Ureter (tissue), 1 donor: Measurements from ENCODE around the gene CA10. TPM values are rescaled to one million over a fixed set of nuclear protein-coding genes. Genes with fewer than 3 reads are reported as not detected.

Source experiments
- DNase-seq: peaks from one replicate; pipeline ENCODE4 v3.0.0-alpha.2; 2020; ENCODE audit warnings: low spot score
- total RNA-seq: library from RNA; stranded (reverse); gene quantifications from one replicate; pipeline ENCODE4 v1.2.4, GENCODE V29; 2023
- donor health status: DM: yes; HTN: yes; CAD: no.

The CA10 gene
- total RNA-seq, 1 donor from 2014 or later, result not detected

DNA sequence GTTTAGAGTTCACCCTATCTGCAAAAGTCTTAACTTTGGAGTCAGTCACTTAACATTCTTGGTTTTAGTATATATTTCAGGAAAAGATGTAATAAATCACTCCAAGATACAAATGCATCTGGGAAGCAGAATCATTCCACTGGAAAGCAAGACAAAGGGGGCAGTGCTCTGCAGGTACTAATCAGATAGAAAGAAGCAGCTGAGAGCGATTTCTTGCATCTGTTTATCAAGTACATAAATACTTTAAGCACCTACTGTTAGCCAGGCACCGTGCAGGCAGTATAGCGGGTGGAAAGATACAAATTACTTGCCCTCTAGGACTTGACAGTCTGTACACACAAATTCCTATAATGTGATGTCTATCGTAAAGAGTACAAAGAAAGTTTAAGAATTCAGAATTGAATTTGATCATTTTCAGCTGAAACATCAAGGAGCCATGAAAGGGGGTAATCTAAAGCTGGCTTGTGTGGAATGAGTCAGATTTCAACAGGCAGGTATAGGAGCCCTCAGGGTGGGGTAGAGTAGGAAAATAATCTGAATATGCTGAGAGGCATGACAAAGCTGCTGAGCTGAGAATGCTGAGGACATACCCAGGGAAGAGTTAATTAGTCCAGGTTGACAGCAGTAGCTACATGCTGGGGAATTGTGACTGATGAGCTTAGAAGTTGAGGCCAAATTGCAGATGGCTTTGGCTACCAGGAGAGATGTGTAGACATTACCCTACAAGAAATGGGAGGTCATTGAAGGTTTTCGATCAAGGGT, 110.2 kb downstream of the CA10 start:
- no peak for DNase-seq

DNA sequence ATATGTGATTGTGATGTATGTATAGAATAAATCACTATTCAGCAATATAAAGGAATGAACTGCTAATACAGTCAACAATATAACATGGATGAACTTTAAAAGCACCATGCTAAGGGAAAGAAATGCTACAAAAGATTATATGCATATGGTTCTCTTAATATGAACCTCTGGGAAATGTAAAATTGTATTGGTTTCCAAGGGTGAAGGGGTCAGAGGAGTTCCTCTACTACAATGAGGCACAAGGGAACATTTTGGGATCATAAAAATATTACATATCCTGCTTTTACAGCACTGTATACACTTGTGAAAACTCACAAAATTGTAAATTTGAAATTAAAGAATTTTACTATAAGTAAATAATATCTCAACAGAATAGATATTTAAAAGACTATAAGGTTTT, 111.4 kb downstream of the CA10 start:
- no peak for DNase-seq

DNA sequence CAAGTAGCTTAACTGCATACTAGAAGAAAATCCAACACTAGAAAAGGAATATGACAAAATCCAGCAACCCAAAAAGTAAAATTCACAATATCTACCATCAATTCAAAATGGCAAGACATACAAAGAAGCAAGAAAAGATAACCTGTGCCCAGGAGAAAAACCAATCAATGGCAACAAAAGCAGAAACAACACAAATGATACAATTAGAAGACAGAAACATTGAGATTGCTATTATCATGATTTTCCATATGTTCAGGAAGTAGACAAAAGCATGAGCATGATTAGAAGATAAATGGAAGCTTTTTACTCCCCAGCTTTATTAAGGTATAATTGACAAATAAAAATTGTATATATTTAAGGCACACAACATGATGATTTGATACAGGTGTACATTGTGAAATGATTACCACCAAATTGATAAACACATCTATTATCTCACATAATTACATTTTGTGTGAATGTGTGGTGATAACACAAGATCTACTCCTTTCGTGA, 117.3 kb downstream of the CA10 start:
- DNase-seq, result no peak

DNA sequence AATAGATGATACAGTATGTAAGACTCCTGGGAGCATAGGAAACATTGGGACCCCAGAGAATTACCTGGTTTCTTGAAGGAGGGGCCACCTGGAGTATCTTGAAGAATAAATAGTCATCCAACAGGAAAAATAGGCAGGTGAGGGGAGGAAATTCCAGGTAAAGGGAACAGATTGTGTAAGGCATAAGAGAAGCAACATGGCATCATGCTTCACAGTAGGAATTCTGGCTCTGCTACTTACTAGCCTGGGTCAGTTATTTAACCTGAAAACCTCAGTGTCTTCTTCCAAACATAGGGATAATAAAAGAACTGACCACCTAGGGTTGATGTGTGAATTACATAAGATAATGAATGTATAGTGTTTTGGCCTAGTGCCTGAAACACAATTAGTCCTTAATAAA, 122.1 kb downstream of the CA10 start:
- no peak for DNase-seq

DNA sequence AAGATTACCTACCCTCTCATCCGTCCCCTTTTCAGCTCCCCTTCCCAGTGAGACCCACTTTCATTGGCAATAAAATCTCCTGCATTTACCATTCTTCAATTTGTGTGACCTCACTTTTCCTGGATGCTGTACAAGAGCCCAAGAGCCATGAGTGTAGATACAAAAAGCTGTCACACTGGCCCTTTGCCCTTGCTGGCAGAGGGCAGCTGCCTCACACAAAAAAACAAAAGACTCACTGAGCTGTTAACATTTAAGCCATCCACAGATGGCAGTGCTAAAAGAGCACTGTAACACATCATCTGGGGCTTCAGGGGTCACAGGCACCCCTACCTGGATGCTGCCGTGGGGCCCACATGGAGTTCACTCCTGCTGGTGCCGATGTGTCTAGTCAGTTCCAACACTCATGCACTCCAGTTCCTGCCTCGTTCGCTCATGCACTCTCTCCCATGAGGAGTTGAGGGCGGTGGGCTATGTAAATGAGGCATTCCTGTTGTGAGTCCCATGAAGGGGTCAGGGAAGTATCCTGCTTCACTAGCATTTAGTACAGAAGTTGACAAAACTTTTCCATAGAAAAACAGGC, 123.1 kb downstream of the CA10 start:
- DNase-seq, result no peak

DNA sequence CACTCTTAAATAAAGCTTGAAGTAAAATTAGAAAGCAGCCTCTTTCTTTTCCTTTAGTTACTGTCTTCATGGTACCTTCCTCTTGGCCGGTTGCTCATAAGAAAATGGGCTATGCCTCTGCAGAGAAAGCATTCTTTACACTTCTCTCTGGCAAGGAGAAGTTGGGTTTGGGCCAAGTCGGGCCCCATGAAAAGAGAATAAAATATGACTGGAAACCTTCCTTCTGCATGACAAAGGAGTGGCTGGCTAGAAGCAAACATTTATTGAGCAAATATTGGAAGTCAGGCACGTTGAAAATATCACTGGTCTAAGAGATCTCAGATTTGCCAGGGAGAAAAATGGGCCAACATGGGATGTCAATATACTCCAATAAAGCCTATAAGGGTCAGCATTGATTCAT, 126.1 kb downstream of the CA10 start:
- DNase-seq, result no peak

DNA sequence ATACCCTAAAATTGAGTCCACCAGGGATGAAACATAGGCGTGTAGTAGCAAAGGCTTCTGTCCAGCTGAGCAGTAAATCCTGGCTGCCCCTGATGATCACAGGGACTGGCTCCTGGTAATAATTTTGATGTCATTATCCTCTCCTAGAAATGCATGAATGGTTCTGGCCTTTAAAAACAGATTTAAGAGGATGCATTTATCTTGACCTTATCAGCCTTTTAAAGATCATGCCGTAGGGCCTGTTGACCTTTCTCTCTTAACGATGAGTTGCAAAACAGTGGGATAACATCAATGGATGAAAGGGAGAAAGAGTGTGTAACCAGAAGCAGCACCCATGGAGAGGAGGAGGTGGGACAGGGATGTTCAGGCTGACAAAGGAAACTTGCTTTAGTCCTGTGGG, 128.5 kb downstream of the CA10 start:
- DNase-seq, result no peak

DNA sequence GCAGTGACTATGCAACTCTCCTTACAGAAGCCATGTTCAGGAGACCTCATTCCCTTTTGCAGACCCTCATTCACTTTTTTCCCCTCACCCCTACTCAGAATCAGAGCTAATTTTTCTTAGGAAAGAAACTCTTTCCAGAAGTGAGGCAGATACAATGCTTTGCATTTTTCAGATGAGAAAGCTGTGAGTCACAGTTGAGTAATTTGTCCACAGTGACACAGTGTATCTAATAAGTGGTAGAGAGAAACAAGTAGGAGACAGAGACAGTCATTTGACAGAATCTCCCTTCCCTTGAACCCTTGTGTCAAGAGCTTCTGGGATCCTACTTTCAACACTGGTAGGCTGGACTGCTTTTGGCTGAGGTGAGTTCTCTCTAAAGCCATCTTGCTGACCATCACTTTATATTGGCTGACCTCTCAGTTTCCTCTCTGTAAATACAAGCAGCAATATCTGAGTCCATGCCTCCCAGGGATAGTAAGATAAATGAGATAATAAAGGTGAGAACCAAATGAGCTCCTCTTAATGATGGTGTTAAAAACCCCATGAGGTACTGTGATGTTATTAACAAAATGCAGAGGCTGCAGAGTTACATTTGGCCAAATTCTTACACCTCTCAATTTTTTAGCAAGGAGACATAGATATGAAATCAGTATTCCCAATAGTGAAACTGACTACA, 130.8 kb downstream of the CA10 start:
- DNase-seq, result no peak

DNA sequence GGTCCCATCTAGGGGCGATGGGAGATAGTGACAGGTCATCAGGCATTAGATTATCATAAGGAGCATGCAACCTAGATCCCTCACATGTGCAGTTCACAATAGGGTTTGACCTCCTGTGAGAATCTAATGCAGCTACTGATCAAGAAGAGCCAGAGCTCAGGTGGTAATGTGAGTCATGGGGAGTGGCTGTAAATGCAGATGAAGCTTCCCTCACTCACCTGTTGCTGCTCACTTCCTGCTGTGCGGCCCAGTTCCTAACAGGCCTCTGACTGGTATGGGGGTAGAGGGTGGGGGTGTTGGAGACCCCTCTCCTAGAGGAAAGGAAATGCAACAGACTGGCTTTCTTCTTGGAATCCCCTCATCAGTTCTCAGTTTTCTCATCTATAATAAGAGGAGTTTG, 131.4 kb downstream of the CA10 start:
- DNase-seq, result no peak

DNA sequence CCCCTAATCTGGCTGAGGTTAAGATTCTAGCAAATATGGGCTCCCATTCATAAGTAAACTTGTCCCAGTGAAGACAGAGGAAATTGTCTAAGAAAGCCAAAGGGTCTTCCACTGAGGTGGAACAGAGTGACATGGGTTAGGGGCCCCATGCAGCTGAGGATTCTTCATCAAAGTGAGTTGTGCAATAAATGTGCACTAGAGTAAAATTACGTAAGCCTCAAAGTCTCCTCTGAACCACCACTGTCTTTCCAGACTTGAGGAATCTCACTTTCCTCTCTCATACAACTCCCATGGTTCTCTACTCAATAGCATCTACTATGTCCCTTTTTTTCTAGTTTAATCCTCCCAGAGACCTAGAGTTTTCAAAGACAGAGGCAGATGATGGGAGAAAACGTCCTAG, 132.4 kb downstream of the CA10 start:
- DNase-seq, result no peak

DNA sequence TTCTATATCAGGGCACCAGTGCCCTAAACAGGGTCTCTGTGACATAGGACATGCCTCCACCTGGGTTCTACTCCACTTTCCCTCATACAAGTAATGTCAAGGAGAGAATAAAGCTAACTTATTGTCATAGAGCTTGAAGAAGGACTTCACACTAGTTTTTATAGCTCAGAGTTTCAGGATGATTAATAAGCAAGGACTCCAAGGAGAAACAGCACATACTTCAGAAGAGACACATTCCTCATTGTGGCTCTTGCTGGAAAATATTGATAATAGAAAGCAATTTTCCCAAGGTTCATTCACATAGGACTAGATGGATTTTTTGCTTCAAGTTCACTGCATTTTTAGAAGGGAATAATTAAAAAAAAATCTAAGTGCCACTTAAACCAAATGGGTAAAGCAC, 133.3 kb downstream of the CA10 start:
- DNase-seq, result no peak

DNA sequence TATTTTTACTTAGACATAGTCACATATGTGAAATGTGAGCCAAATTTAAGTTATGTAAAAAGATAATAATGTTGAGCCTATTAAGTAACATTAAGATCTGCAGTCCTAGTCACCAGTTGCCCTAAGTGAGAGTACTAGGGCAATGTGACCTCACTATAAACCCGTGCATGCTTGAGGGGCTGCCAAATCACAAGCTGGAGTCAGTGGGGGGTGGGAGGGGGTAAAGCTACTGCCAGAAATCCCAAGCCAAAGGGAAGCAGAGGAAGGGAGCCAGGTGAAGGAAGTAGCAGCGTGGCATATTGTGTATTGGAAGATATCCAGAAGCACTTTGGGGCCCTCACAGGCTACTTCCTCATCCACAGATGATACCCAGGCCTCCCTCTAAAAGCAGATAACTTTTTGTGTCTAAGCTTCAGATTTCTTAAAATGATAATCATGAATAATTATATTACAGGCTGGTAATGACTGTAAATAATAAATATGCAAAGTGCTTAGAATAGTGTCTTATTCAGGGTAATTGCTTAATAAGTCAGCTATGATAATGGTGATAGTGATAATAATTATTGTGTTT, 134.1 kb downstream of the CA10 start:
- DNase-seq, result no peak

DNA sequence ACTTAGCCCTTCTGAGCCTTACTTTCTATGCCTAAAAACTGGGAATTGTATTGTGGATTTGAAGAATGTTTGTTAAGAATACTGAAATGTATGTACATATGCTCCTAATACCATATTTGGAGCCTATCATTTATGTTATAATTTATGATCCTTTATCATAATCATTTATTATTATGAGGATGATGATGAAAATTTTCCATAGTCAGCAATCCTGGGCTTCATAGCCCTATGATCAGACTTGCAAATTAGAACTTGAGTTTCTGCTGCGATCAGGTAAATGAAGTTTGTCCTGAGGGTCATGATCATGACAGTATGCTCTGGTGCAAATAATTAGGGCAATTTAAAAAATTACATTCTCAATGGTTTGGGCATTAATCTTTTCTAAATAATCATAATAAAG, 147.4 kb downstream of the CA10 start:
- no peak for DNase-seq

DNA sequence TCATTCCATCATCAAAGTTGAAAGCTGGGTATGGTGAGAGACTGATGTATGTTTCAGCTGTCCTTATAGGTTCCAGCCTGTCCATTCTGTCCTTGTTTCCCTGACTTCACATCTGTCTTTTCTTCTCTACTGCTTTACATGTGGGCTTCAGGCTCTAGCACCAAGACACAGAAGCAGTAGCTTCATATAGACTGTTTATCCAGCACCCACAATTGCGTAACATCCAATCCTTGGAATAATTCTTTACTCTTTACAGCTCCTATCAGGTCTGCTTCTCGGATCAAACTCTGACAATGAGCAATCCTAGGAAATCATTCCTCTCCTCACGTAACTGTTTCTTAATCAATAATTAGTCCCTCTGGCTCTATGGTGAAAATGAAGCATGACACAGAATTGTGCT, 158.9 kb downstream of the CA10 start:
- DNase-seq, result no peak

DNA sequence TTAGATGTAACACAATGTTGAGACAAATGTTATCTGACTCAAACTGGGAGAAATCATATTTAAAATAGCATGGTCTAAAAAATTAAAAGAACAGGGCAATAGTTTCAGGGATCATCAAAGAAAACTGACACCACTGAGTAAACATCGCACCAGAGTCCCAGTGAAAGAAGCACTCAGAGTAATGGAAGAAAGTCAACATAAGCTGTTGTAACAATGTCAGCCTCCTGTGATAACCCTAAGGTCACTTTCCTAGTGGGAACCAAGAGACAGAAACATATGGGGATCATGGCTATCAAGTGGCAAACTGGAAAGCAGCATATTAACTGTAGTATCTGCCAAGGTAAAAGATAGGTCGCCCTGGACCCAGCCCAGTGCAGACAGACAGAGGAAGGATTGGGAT, 160.8 kb downstream of the CA10 start:
- no peak for DNase-seq

DNA sequence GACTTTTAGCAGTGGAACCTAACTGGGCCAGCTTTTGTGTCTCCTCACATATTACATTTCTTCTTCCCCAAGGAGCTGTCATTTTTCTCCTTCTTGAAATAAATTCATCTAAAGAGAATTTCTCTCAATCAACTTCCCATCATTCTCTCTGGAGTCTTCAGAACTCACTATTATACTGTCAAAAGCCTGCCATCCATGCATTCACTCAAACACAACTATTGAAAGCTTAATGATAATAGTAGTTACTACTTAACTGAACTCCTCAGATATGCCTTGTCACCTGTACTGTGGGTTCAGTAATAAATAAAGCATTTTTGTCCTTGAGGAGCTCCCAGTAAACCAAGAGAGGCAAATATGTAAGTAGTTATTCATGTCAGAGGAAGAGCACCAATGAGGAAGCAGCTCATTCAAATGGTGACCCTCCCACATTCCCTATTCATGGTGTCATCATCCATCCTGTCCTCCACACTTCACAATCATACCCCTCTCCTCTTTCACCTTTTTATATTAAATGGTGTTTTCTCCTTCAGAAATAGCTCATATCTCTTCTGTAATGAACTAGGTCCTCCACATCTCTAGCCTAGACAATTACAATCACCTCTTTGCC, 162.6 kb downstream of the CA10 start:
- no peak for DNase-seq

DNA sequence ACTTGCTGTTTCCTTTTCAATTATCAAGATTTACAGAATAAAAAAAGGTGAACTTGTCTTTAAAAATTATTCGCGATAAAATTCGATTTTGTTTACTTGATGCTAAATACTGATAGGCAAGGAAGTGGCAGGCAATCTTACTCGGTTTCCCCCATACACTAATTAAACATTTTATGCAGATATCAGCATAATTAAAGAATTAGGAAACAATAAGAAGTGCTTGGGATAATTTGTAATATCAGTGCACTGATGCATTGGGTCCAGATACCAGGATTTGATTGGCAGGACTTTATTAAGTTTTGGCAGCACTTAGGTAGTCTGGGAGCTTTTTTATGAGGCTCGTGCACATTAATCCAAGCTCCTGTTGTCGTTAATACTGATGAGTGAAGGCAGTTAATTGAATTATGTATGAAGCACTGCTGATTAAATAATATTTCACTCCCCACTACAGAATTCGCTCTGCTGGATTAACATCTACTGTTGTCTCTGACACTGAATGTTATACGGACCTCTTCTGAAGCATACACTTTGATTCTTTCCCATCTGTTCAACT, 165.6 kb downstream of the CA10 start:
- DNase-seq, result no peak

DNA sequence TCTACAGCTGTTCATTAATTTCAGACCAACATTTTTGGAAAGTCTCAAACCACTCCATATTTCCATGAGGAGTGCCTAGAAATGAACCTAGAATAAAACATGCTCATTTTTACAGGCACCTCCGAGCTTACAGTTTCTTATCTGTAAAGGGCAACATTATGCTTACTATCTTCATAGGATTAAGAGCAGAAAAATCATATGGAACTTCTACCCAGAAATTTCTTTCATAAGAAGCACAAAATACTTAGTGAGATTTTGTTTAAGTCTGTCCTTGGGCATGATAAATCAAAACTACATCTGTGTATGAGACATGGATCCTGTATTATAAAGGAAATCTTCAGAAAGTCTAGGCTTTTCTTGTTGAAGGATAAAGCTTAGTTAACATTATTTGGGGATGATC, 187.4 kb downstream of the CA10 start:
- DNase-seq, result no peak

DNA sequence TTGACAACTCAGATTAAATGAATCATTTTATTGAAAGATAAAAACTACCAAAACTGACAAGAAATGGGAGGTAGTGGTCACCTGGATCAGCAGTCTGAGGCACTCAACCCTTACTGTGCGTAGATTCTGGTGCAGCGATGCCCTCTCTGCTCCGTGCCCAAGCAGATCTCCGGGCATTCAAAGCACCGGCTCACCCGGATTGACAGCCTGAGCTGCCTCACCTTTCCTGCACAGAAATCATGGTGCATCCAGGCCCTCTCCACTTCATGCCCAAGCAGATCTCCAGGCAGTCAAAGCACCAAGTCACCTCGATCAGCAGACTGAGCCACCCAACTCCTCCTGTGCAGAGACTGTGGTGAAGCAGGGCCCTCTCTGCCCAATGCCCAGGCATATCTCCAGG, 196.8 kb downstream of the CA10 start:
- DNase-seq, result no peak

DNA sequence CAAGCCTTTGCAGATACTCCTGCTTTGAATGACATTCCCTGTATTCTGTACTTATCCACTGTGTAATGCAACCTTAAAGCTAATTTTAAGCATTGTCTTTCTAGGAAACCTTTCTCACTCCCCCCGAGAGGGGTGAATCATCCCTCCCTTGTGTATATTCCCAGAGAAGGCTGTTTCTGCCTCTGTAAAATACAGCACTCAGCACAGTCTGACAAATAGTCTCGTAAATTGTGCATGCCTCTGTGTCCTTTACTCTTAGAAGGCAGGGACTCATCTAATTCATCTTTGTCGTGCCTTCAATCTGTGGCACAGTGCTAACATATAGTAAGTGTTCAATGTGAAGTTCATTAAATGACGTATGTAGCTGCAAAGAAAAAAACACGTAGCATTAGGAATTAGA, 200.7 kb downstream of the CA10 start:
- no peak for DNase-seq

DNA sequence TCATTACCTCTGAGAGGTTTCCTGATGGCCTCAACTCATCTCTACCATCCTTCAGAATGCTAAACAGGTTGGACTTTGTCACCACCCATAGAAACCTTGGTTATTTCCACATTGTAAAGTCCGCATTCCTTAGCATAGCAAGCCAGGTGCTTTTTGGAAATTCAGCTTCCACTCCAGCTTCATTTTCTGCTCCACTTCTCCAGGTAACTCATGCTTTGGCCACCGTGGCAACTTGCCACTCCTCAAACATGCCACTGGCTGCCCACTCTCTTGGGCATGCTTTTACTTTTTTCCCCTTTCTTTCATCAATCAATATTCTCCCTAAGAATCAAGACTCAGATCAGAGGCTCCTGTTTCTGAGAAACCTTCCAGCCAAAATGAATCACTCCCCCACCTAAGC, 203.3 kb downstream of the CA10 start:
- DNase-seq, result no peak

DNA sequence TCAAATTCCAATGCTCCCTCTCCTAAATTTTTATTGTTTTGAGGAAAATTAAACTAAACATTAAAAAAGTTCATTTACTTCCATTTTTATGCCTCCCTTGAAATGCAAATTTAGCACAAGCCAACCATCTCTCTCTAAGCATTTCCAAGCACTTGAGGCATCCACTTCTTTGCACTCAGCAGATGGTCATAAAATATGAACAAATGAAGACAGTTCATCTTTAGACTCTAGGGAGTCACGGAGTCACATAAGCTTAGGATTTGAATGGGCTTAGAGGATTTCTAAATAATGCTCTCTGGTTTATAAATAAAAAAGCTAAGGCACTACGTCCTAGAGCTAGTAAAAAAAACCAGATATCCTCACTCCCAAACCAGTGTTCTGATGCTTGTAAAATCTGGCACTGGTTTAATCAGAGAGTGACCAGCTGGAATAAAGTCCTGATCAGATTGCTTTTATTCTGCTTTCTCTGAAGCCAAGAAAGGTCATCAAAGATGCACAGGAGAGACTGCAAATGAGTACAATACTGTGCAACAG, 204.2 kb downstream of the CA10 start:
- DNase-seq, result no peak
